IPS-NIHi7 (cell line): ENCODE measurements around the gene SLC9A2.
A peak's percentile ranks its signal among the peaks of the same experiment; 100 is the strongest.

Experiments used
- DNase-seq: peaks from one replicate; pipeline ENCODE4 v3.0.0; 2012; ENCODE audit warnings: mixed read lengths; ENCODE audit errors: extremely low spot score

Gene SLC9A2, protein sequence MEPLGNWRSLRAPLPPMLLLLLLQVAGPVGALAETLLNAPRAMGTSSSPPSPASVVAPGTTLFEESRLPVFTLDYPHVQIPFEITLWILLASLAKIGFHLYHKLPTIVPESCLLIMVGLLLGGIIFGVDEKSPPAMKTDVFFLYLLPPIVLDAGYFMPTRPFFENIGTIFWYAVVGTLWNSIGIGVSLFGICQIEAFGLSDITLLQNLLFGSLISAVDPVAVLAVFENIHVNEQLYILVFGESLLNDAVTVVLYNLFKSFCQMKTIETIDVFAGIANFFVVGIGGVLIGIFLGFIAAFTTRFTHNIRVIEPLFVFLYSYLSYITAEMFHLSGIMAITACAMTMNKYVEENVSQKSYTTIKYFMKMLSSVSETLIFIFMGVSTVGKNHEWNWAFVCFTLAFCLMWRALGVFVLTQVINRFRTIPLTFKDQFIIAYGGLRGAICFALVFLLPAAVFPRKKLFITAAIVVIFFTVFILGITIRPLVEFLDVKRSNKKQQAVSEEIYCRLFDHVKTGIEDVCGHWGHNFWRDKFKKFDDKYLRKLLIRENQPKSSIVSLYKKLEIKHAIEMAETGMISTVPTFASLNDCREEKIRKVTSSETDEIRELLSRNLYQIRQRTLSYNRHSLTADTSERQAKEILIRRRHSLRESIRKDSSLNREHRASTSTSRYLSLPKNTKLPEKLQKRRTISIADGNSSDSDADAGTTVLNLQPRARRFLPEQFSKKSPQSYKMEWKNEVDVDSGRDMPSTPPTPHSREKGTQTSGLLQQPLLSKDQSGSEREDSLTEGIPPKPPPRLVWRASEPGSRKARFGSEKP

DNA sequence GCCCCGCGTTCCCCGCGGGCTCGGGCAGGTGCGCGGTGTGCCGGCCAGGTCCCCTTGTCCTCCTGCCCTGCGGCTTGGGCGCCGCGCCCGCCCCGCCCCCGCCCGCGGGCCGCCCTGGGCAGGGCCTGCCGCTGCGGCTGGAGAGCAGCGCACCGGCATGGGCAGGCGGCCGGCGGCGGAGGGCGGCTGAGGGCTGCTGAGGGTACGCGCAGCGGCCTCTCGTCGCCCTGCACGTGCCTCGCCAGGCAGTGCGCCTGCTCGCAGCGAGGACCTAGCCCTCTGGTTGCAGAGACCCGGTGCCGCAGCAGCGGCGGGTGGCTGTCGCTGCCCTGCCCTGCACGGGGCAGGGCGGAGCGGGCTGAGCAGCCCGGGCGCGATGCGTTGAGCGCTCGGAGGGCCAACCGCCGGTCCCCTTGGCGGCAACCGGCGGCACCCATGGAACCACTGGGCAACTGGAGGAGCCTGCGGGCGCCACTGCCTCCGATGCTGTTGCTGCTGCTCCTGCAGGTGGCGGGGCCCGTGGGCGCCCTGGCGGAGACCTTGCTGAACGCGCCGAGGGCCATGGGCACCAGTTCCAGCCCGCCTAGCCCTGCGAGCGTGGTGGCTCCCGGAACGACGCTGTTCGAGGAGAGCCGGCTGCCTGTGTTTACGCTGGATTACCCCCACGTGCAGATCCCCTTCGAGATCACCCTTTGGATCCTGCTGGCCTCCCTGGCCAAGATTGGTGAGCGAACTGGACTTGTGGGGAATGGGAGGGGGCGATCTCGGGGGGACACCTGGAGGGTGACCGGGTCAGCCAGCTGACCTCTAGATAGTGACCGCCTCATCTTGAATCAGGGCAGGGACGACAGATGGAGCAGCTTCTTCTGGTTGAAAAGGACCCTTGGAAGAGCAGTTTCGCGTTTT is at the start of gene SLC9A2:
Gene SLC9A2, plus strand, starts transcription at position 140 of the 906 bp plus-strand sequence. Its CDS starts 296 bp downstream, at position 436.
- peak; percentile 67 for DNase-seq

DNA sequence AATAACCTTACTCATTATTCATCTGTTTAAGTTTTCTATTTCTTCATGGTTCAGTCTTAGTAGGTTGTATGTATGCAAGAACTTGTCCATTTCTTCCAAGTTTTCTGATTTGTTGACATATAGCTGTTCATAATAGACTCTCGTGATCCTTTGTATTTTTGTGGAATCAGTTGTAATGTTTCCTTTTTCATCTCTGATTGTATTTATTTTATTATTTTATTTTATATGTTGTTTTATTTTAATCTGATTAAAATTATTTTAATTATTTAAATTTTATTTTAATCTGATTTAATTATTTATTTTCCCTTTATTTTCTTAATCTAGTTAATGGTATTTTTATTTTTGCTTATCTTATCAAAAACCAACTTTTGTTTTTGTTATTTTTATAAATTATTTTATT is 43.5 kb upstream of the SLC9A2 start:
- DNase-seq: no peak

DNA sequence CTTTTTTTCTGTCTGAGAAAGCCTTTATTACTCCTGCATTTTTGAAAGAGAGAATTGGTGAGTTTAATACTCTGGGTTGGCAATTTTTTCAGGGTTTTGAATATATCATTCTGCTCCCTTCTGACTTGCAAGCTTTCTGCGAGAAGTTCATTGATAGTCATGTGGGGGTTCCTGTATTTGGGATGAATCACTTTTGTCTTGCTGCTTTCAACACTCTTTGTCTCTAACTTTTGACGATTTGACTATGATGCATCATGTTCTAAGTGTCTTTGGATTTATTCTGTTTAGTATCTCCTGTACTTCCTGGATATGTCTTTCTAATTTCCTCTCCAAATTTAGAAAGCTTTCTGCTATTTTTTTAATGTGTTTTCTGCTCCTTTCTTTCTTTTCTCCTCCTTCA is 41.0 kb upstream of the SLC9A2 start:
- no peak for DNase-seq

GRCh38 chr2:102581911-102582310 is 37.4 kb upstream of the SLC9A2 start:
- no peak for DNase-seq

GRCh38 chr2:102582845-102583244 is 36.5 kb upstream of the SLC9A2 start:
- no peak for DNase-seq

DNA sequence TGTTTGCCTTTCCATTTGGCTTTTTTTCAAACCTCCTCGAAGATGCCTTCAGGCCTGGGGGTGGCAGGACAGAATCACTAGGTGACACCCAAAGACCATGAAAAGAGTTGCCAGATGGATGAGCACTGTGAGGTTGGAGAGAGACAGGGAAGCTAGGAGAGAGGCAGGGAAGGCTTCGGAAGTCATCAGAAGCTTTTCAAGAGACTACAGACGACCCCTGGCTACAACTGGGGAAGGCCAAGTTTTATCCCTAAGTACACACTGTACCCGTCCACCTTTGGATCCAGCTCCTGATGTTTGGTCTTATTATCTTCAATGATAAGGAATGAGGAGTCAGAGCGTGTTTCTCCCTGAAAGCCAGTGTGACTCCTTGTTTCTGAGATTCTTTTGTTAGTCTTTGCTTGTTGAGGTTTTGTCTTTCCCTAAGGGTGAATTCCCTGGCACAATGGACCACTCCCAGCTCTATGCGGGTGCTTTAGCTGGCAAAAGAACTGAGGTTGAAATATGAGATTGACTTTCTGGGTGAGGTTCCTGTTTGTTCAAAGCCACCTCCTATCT is 33.4 kb upstream of the SLC9A2 start:
- peak; percentile 17 for DNase-seq

- no peak for DNase-seq
Observed at GRCh38 chr2:102588213-102588939, 31.0 kb upstream of the SLC9A2 start.

DNA sequence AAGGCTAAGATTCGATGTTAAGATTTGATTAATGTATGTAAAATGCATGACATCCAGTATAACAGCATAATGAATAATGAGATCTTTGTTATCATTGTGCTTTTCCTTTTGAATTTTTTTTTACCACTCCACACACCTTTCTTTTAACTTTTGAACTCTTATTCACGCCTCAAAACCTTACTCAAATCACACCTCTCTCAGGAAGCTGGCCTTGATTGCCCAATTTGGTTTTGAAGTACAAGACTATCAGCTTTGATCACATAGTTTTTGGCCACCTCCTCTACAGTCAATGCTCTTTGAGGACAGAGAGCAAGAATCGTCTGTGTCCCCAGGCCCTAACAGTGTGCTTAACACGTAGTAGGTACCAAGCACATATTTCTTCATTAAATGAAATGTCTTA is 29.9 kb upstream of the SLC9A2 start:
- DNase-seq: no peak

DNA sequence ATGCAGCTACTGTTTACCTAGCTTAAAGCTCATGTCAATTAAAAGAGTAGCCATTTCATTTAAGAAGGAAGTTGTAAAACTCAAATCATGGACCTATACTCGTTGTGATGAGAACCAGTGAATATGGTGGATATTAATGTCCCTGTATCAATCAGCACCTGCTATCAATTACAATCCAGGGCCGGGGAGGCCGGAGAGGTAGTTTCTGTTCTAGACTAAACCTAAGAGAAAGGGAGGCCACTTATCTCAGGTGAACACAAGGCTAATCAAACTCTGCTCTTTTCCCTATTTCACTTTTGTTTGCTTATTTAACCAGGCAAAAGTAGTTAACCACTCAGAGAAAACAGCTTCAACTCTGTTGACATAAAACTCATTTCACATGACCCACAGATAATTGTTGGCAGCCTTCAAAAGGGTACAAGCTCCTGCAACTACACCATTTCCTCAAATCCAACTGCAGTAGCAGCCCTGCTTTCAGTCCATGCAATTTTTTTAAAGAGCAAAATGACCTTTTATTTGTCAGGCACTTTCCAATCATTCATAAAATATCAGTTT is 27.8 kb upstream of the SLC9A2 start:
- DNase-seq: no peak

DNA sequence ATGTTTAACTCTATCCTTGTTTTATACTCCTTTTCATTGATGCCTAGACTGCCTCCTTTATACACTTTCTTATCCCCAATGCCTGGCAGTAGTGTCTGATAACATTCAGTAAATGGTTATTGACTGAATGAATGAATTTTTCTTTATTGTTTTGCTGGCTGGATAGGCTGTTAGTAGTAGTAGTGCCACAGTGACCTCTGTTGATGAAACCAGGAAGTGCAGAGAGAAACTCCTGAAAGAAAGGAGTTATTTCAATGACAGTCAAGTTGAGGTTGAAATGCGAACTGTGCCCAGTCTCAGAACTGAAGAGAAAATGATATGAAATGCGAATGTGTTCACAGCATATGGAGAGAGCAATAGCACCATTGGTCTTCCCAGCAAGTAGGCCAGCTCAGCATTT is 26.8 kb upstream of the SLC9A2 start:
- DNase-seq: peak; percentile 25

DNA sequence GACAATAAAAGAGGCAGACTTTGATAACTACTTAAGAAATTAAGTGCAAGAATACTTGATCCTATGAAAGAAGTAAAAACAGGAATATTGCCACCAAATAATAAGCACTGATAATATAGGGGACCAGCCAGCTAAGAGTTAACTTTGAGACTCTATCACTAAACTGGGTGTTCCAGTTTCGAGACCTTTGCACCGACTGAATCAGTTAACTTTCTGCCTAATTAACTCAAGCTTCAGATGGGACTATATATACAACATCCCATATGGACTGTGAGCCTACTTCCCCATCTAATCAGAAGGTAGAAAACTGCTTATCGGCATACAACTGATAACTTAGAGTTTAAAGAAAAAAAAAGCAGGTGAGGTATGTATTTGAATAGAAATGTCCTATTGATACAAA is 25.8 kb upstream of the SLC9A2 start:
- DNase-seq: no peak

GRCh38 chr2:102594445-102595016 is 24.8 kb upstream of the SLC9A2 start:
- no peak for DNase-seq

DNA sequence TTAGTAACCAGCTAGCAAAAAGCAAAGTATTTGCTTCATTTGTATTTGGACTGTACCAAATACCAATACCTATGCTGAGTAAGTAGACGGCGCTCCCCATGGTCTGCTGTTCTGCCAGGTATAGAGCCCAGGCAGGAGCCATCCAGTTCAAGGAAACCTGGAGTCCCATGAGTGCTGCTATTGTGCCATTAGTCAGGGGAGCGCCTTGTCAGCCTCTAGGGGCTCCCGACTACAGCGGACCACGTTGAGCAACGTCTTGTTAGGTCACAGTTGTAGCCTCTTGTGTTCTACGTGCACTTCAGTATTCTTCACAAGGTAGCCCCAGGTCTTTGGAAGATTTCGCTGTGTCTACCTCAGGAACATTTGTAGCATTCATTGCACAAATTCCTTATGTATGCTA is 21.6 kb upstream of the SLC9A2 start:
- DNase-seq: peak; percentile 45

- peak; percentile 17 for DNase-seq
Observed at GRCh38 chr2:102599486-102599885, 19.9 kb upstream of the SLC9A2 start.

- DNase-seq: no peak
Observed at GRCh38 chr2:102601730-102602129, 17.6 kb upstream of the SLC9A2 start.

GRCh38 chr2:102603904-102604303 is 15.4 kb upstream of the SLC9A2 start:
- DNase-seq: no peak

- DNase-seq: peak; percentile 18
Observed at GRCh38 chr2:102604769-102605168, 14.6 kb upstream of the SLC9A2 start.

- DNase-seq: no peak
Observed at GRCh38 chr2:102606353-102606752, 13.0 kb upstream of the SLC9A2 start.

GRCh38 chr2:102615620-102616436 is 3.5 kb upstream of the SLC9A2 start:
- peak; percentile 85 for DNase-seq
